SK-N-SH treated with all-trans-retinoic acid at 6 μM for 48 hours (cell line): ENCODE measurements around the gene CHSY1.

Experiments used
- ATAC-seq: fragments of 200-7000 bp; cut with Tn5 transposase; 3 replicates; pipeline ENCODE4 v1.9.1; 2020; ENCODE audit warnings: mild to moderate bottlenecking, moderate library complexity
- ARNTL ChIP-seq: fragments of 450-650 bp; formaldehyde crosslinking; IDR thresholded peaks from 2 replicates; pipeline ENCODE4 v1.5.0; 2020; ENCODE audit warnings: low read depth, mild to moderate bottlenecking, moderate library complexity, borderline replicate concordance
- BACH2 ChIP-seq: fragments of 250-450 bp; sonication (Bioruptor Pico); IDR thresholded peaks from 2 replicates; pipeline ENCODE4 v1.9.0; 2021; ENCODE audit warnings: mild to moderate bottlenecking, borderline replicate concordance
- CREB5 ChIP-seq: fragments of 250-450 bp; sonication (Bioruptor Pico); IDR thresholded peaks from 2 replicates; pipeline ENCODE4 v1.5.1; 2020; ENCODE audit warnings: low read depth, mild to moderate bottlenecking, moderate library complexity
- CSDC2 ChIP-seq: fragments of 250-450 bp; sonication (Bioruptor Pico); IDR thresholded peaks from 2 replicates; pipeline ENCODE4 v1.5.0; 2020; ENCODE audit warnings: mild to moderate bottlenecking, moderate library complexity
- CSRNP3 ChIP-seq: fragments of 250-450 bp; sonication (Bioruptor Pico); IDR thresholded peaks from 2 replicates; pipeline ENCODE4 v1.5.1; 2021; ENCODE audit warnings: mild to moderate bottlenecking, moderate library complexity
- ESRRG ChIP-seq: fragments of 250-450 bp; sonication (Bioruptor Pico); IDR thresholded peaks from 2 replicates; pipeline ENCODE4 v1.6.1; 2021; ENCODE audit warnings: mild to moderate bottlenecking
- GLIS3 ChIP-seq: fragments of 250-450 bp; sonication (Bioruptor Pico); IDR thresholded peaks from 2 replicates; pipeline ENCODE4 v1.5.0; 2020; ENCODE audit warnings: mild to moderate bottlenecking, moderate library complexity
- ISL1 ChIP-seq: fragments of 250-450 bp; sonication (Bioruptor Pico); IDR thresholded peaks from 2 replicates; pipeline ENCODE4 v2.1.2; 2022; ENCODE audit warnings: mild to moderate bottlenecking, moderate library complexity
- OSR1 ChIP-seq: fragments of 250-450 bp; sonication (Bioruptor Pico); IDR thresholded peaks from 2 replicates; pipeline ENCODE4 v1.8.0; 2022; ENCODE audit warnings: moderate library complexity, mild to moderate bottlenecking, inconsistent platforms
- PATZ1 ChIP-seq: fragments of 250-450 bp; sonication (Bioruptor Pico); IDR thresholded peaks from 2 replicates; pipeline ENCODE4 v1.8.0; 2020; ENCODE audit warnings: mild to moderate bottlenecking, moderate library complexity, borderline replicate concordance
- POU6F1 ChIP-seq: fragments of 250-450 bp; sonication (Bioruptor Pico); IDR thresholded peaks from 2 replicates; pipeline ENCODE4 v1.8.0; 2021; ENCODE audit warnings: low read depth, mild to moderate bottlenecking, moderate library complexity, borderline replicate concordance
- PPARA ChIP-seq: fragments of 250-450 bp; sonication (Bioruptor Pico); IDR thresholded peaks from 2 replicates; pipeline ENCODE4 v1.5.0; 2020; ENCODE audit warnings: mild to moderate bottlenecking, borderline replicate concordance
- RARB ChIP-seq: fragments of 250-450 bp; sonication (Bioruptor Pico); IDR thresholded peaks from 2 replicates; pipeline ENCODE4 v1.8.0; 2021; ENCODE audit warnings: mild to moderate bottlenecking, moderate library complexity
- TCF4 ChIP-seq: fragments of 250-450 bp; sonication (Bioruptor Pico); IDR thresholded peaks from 2 replicates; pipeline ENCODE4 v1.8.0; 2021; ENCODE audit warnings: mild to moderate bottlenecking, moderate library complexity, borderline replicate concordance
- TOX ChIP-seq: fragments of 250-450 bp; sonication (Bioruptor Pico); IDR thresholded peaks from 2 replicates; pipeline ENCODE4 v1.8.0; 2021; ENCODE audit warnings: mild to moderate bottlenecking, moderate library complexity, borderline replicate concordance
- TSHZ2 ChIP-seq: fragments of 250-450 bp; sonication (Bioruptor Pico); IDR thresholded peaks from 2 replicates; pipeline ENCODE4 v1.5.0; 2020; ENCODE audit warnings: mild to moderate bottlenecking, moderate library complexity
- ZC3H10 ChIP-seq: fragments of 250-450 bp; sonication (Bioruptor Pico); IDR thresholded peaks from 2 replicates; pipeline ENCODE4 v1.5.1; 2021; ENCODE audit warnings: mild to moderate bottlenecking, moderate library complexity
- ZFP30 ChIP-seq: fragments of 450-650 bp; formaldehyde crosslinking; IDR thresholded peaks from 2 replicates; pipeline ENCODE4 v1.5.0; 2022; ENCODE audit warnings: mild to moderate bottlenecking, moderate library complexity
- ZNF8 ChIP-seq: fragments of 450-650 bp; formaldehyde crosslinking; IDR thresholded peaks from 2 replicates; pipeline ENCODE4 v1.5.0; 2020; ENCODE audit warnings: mild to moderate bottlenecking, moderate library complexity

Gene CHSY1

GRCh38 chr15:101242160-101242998, 9.5 kb downstream of the CHSY1 start:
- peak; percentile 38 for ATAC-seq

GRCh38 chr15:101240358-101240757, 11.5 kb downstream of the CHSY1 start:
- no peak for TF ChIP-seq ESRRG (CRISPR knock-in tag)
- TF ChIP-seq BACH2 (CRISPR knock-in tag), result no peak
- TF ChIP-seq OSR1, result no peak
- TF ChIP-seq POU6F1 (CRISPR knock-in tag), result no peak
- no peak for TF ChIP-seq ZC3H10 (CRISPR knock-in tag)
- no peak for TF ChIP-seq ARNTL (CRISPR knock-in tag)
- no peak for TF ChIP-seq ISL1 (CRISPR knock-in tag)
- TF ChIP-seq TOX (CRISPR knock-in tag), result no peak
- no peak for TF ChIP-seq ZNF8 (CRISPR knock-in tag)
- no peak for TF ChIP-seq CSDC2 (CRISPR knock-in tag)
- no peak for ATAC-seq

More at GRCh38 chr15:101242160-101242998, 9.5 kb downstream of the CHSY1 start:
- TF ChIP-seq GLIS3 (CRISPR knock-in tag), result no peak
- TF ChIP-seq RARB (CRISPR knock-in tag), result no peak
- TF ChIP-seq POU6F1 (CRISPR knock-in tag), result no peak
- TF ChIP-seq CSDC2 (CRISPR knock-in tag), result no peak
- TF ChIP-seq ZNF8 (CRISPR knock-in tag), result no peak
- no peak for TF ChIP-seq PPARA (CRISPR knock-in tag)
- TF ChIP-seq CREB5 (CRISPR knock-in tag), result no peak
- no peak for TF ChIP-seq CSRNP3 (CRISPR knock-in tag)
- no peak for TF ChIP-seq TOX (CRISPR knock-in tag)
- no peak for TF ChIP-seq BACH2 (CRISPR knock-in tag)
- TF ChIP-seq ZFP30 (CRISPR knock-in tag), result no peak
- TF ChIP-seq ARNTL (CRISPR knock-in tag), result no peak

- TF ChIP-seq TCF4 (CRISPR knock-in tag) (no peak), OSR1 (no peak)
- TF ChIP-seq, all 23 proteins: peak for 0
- ATAC-seq, result no peak
Observed at GRCh38 chr15:101239724-101240136, 12.1 kb downstream of the CHSY1 start.

GRCh38 chr15:101237251-101237650, 14.6 kb downstream of the CHSY1 start:
- no peak for ATAC-seq
- TF ChIP-seq GLIS3 (CRISPR knock-in tag), result no peak
- no peak for TF ChIP-seq ZFP30 (CRISPR knock-in tag)
- no peak for TF ChIP-seq CSRNP3 (CRISPR knock-in tag)
- no peak for TF ChIP-seq TSHZ2 (CRISPR knock-in tag)
- no peak for TF ChIP-seq PPARA (CRISPR knock-in tag)
- no peak for TF ChIP-seq ESRRG (CRISPR knock-in tag)
- no peak for TF ChIP-seq POU6F1 (CRISPR knock-in tag)
- no peak for TF ChIP-seq RARB (CRISPR knock-in tag)
- no peak for TF ChIP-seq ZC3H10 (CRISPR knock-in tag)
- no peak for TF ChIP-seq PATZ1 (CRISPR knock-in tag)
